Neural cell (in vitro differentiated cells): ENCODE results near the gene FAM53B.

ENCODE experiments used
- EP300 ChIP-seq: fragments of 450-650 bp; conservative IDR thresholded peaks from 2 replicates; pipeline ENCODE4 v1.6.1; 2014; ENCODE audit warnings: antibody characterized with exemption, mild to moderate bottlenecking, moderate library complexity; ENCODE audit not compliant: poor library complexity, severe bottlenecking
- POLR2AphosphoS5 ChIP-seq: IDR thresholded peaks from 2 replicates; pipeline ENCODE4 v1.6.1; 2012
- SMC3 ChIP-seq: fragments of 450-650 bp; conservative IDR thresholded peaks from 2 replicates; pipeline ENCODE4 v1.6.1; 2014; ENCODE audit warnings: antibody characterized with exemption, mild to moderate bottlenecking, moderate library complexity; ENCODE audit not compliant: poor library complexity
- TAF1 ChIP-seq: IDR thresholded peaks from 2 replicates; pipeline ENCODE4 v1.6.1; 2012; ENCODE audit warnings: low read depth
- TF ChIP-seq, protein P1 (sequence below): fragments of 450-650 bp; IDR thresholded peaks from 2 replicates; pipeline ENCODE4 v1.5.1; 2014; ENCODE audit warnings: antibody characterized with exemption, mild to moderate bottlenecking, moderate library complexity; ENCODE audit not compliant: poor library complexity, severe bottlenecking
- TF ChIP-seq, protein P2 (sequence below): IDR thresholded peaks from 2 replicates; pipeline ENCODE4 v1.6.1; 2012; ENCODE audit warnings: borderline replicate concordance

DNA sequence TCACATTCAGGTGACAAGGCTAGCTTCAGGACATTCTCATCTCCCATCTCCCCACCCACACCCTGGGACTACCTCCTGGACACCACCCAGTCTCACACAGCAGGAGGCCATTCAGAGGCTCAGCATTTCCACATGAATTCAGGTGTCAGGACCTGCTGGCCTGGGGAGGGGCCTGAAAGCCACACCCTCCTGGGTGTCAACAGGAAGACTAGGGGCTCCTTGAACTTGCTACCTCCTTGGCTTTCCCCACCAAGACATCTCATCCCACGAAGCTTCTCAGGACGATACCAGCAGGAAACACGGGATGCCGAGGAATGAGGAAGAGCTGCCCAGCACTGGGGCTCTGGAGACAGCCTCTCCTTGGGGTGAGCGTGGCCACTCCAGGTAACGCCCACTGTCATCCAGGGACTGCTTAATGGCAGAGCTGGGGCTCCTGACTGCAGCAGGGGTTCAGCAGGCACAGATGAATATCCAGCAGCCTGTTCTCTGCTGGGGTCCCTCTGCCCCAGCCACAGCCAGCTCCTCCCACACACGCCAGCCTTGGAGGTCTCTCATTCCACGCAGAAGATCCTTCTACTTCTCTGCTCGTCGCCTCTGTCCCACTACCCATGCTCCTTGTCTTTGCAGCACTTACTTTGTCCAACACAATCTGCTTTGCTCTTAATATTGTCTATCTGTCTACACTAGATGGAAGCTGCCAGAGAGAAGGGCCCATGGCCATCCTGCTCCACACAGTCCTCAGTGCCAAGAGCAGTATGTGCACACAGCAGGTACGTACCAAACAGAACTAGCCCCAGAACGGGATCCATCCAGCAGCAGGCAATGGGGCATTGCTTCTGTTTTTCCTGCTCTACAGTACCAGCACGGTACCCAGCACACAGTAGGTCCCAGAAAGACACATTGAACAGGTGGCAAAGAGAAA, 88.7 kb downstream of the FAM53B start:
- TF ChIP-seq POLR2AphosphoS5 (no peak), SMC3 (no peak), TAF1 (no peak), EP300 (no peak)
- TF ChIP-seq, protein P1, sequence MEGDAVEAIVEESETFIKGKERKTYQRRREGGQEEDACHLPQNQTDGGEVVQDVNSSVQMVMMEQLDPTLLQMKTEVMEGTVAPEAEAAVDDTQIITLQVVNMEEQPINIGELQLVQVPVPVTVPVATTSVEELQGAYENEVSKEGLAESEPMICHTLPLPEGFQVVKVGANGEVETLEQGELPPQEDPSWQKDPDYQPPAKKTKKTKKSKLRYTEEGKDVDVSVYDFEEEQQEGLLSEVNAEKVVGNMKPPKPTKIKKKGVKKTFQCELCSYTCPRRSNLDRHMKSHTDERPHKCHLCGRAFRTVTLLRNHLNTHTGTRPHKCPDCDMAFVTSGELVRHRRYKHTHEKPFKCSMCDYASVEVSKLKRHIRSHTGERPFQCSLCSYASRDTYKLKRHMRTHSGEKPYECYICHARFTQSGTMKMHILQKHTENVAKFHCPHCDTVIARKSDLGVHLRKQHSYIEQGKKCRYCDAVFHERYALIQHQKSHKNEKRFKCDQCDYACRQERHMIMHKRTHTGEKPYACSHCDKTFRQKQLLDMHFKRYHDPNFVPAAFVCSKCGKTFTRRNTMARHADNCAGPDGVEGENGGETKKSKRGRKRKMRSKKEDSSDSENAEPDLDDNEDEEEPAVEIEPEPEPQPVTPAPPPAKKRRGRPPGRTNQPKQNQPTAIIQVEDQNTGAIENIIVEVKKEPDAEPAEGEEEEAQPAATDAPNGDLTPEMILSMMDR, result no peak
- TF ChIP-seq, protein P2, sequence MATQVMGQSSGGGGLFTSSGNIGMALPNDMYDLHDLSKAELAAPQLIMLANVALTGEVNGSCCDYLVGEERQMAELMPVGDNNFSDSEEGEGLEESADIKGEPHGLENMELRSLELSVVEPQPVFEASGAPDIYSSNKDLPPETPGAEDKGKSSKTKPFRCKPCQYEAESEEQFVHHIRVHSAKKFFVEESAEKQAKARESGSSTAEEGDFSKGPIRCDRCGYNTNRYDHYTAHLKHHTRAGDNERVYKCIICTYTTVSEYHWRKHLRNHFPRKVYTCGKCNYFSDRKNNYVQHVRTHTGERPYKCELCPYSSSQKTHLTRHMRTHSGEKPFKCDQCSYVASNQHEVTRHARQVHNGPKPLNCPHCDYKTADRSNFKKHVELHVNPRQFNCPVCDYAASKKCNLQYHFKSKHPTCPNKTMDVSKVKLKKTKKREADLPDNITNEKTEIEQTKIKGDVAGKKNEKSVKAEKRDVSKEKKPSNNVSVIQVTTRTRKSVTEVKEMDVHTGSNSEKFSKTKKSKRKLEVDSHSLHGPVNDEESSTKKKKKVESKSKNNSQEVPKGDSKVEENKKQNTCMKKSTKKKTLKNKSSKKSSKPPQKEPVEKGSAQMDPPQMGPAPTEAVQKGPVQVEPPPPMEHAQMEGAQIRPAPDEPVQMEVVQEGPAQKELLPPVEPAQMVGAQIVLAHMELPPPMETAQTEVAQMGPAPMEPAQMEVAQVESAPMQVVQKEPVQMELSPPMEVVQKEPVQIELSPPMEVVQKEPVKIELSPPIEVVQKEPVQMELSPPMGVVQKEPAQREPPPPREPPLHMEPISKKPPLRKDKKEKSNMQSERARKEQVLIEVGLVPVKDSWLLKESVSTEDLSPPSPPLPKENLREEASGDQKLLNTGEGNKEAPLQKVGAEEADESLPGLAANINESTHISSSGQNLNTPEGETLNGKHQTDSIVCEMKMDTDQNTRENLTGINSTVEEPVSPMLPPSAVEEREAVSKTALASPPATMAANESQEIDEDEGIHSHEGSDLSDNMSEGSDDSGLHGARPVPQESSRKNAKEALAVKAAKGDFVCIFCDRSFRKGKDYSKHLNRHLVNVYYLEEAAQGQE, result no peak
